Right ventricle myocardium inferior (tissue), 1 donor: Measurements from ENCODE around the gene FBLN7. TPM values are rescaled to one million over a fixed set of nuclear protein-coding genes. Genes with fewer than 3 reads are reported as not detected.

ENCODE experiments used
- ATAC-seq: fragments of 200-7000 bp; cut with Tn5 transposase; one replicate; pipeline ENCODE4 v1.9.1; 2020; ENCODE audit warnings: mild to moderate bottlenecking, moderate library complexity
- DNase-seq: peaks from one replicate; pipeline ENCODE4 v3.0.0; 2021; ENCODE audit errors: missing footprints
- intact Hi-C: fragments of 100-400 bp; cut with DNase I; formaldehyde crosslinking; loops from one replicate; pipeline ENCODE4 v1.11.0; 2022
- total RNA-seq: library from RNA; stranded (reverse); fragmentation: NEBNext Ultra II Directional; extraction: Animal tissue kit (Norgen Biotek cat#: 25700); gene quantifications from one replicate; pipeline ENCODE4 v1.2.1, GENCODE V29; 2021
- donor health status: DM: no; HTN: yes; CAD: no; lungs with severe emphysema.

The FBLN7 gene
- total RNA-seq, 1 donor from 2014 or later, result 0.54 TPM

DNA sequence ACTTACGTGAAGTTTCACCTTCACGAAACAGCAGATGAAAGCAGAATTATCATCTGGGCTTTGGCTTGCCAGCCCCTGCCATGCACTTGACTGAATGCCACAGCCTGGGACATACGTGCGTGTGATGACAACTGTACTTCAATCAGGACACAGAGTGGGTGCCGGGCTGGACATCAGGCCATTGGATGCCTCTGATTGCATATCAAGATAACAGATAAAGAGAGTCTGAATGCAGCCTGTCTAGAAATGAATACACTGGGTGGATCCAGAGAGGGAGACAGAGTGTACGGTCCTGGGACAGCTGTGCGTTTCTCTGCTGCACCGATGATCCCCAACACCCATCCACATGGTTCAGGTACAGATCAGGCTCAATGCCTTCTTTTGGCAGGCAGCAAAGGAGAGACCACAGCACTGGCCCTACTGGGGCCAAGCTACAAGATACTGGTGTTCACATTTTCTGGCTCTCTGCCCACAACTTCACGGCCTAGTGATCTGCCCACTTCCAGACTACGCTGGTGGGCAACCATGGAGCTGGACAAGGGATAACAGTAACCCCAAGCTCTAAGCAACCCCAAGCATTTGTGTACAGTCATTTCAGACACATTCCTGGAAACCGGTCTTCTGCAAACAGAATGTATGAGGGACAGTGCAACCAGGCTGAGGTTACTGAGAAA lies 35.6 kb downstream of the FBLN7 start:
- intact Hi-C loops, result no loop called here
- DNase-seq (peak; percentile 57), ATAC-seq (no peak)

DNA sequence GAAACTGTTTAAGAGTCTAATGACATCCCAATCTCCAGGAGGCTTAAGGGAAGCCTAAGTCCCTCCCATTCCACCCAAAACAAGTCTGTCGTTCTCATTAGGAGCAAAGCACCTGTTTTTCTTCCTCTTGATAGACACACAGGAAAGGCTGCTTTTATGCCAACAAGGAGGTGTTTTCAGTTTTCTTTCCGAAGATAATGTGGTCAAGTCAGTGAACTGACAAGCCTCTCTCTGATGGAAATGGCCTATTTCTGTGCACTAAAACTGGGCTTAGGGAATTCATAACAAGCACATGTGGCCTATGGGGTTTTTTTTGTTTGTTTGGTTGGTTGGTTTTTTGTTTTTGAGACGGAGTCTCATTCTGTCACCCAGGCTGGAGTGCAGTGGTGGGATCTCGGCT lies 36.2 kb downstream of the FBLN7 start:
- ATAC-seq, result no peak
- no peak for DNase-seq
- intact Hi-C loops, result no loop called here

GRCh38 chr2:112175333-112175732 lies 37.1 kb downstream of the FBLN7 start:
- intact Hi-C loops, result no loop called here
- DNase-seq (no peak), ATAC-seq (no peak)

DNA sequence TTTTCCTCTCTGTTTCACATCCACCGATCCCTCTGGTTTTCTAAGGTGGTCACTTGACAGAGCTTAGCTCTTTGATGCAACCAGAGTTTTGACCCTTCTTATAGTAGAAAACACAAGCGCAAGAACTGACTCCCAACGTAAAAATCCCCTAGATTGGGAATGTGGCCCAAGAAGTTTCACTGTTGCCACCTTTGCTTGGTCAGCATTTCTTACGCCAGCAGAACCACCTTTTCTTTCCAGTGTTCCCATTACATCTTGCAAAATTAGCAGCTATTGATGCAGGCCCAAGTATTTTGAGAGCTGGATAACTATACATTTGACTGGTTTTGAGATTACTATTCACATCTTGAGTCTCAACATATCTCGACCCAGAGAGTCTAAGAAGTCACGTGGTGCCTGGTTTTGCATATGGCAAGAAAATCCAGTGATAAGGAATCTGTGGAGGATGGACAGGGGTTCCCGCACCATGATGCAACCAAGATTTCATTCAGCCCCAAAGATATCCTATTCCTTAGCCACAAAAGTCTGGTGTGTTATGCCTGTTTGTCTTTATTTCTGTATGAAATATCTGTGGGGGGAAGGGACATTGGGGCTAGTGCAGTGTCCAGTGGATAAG lies 37.9 kb downstream of the FBLN7 start:
- ATAC-seq (no peak), DNase-seq (no peak)
- intact Hi-C loops, result no loop called here

DNA sequence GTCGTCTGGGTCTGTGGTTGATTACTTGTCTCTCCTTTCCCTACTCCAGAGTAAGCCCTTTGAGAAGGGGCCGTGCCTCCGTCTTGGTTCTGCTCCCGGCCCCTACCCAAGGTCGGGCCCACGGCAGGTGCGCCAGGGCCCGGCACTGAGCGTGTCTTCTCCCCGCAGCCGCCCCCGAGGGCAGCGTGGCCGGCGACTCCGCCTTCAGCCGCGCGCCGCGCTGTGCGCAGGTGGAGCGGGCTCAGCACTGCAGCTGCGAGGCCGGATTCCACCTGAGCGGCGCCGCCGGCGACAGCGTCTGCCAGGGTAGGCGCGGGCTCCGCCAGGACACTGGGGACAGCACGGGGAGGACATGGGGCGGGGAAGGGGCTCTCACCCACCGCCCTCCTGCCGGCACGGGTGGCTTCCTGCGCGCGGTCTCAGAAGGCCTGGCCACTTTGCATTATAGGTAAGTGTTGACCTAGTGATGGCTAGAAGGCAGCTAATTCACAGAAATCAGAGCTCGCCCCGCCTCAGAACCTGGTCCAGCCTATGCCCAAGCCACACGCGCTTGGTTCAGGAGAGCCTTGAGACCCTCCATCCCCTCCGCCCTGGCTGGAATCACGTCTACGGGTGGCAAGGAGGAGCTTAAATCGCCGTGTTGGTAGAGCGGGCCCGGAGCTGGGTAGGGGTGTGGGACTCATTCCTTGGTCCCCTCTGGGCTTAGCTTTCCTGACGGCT lies 43.5 kb downstream of the FBLN7 start:
- no peak for DNase-seq
- ATAC-seq, result no peak
- intact Hi-C loops, result no loop called here

- ATAC-seq (no peak), DNase-seq (no peak)
- intact Hi-C loops, result no loop called here
Measured at GRCh38 chr2:112182581-112183034, 44.4 kb downstream of the FBLN7 start.

GRCh38 chr2:112183327-112184025 lies 45.3 kb downstream of the FBLN7 start:
- intact Hi-C loops, result no loop called here

DNA sequence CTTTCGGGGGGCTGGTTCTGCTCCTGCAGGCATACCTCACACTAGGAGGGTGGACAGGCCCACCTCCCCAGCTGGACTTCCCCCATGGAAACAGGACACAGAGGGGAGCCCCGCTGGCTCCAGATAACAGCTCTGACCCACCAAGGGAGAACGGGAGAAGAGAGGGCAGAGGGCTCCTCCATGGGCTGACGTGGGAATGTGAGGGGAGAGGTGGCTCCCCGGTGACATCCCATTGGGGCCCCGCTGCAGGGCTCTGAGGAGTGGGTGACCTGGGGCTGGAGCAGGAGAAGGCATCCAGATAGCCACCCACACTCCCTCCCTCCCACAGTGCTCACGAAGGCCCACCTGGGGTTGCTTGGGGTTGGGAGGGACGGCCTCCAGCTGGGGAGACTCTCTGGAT lies 45.9 kb downstream of the FBLN7 start:
- intact Hi-C loops, result no loop called here
- DNase-seq, result no peak

More at GRCh38 chr2:112183327-112184025, 45.3 kb downstream of the FBLN7 start:
- ATAC-seq (no peak), DNase-seq (no peak)

DNA sequence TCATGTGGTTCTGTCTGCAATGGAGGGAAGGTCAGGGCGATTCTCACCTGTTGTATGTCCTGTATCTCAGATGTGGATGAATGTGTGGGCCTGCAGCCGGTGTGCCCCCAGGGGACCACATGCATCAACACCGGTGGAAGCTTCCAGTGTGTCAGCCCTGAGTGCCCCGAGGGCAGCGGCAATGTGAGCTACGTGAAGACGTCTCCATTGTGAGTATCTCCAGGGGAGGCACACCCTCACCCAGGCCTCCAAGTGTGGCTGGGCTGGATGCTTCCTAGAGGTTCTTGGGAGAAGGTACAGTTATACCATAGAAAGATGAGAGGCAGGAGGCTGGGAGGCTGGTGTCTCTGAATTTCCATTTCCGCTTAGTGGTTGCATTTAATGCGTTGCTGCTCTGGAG lies 46.9 kb downstream of the FBLN7 start:
- intact Hi-C loops, result no loop called here
- ATAC-seq (no peak), DNase-seq (no peak)

More for the DNA sequence above, 45.9 kb downstream of the FBLN7 start:
- no peak for ATAC-seq

DNA sequence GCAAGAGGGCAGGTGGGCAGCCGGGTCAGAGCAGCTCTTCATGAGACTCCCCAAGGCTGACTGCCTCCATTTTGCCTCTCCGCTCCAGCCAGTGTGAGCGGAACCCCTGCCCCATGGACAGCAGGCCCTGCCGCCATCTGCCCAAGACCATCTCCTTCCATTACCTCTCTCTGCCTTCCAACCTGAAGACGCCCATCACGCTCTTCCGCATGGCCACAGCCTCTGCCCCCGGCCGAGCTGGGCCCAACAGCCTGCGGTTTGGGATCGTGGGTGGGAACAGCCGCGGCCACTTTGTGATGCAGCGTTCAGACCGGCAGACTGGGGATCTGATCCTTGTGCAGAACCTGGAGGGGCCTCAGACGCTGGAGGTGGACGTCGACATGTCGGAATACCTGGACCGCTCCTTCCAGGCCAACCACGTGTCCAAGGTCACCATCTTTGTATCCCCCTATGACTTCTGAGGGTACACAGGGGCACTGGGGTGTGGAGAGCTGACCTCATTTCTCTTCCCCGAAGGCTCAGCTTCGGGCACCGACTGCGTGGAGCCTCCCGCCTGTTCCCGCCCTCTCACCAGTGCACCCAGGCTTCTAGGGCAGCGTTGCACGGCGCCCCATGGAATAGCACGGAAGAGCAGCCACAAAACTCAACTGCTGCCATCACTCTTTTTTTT lies 49.0 kb downstream of the FBLN7 start:
- DNase-seq, result no peak
- intact Hi-C loops, result no loop called here
- ATAC-seq, result no peak

GRCh38 chr2:112187805-112188596 lies 49.8 kb downstream of the FBLN7 start:
- ATAC-seq, result no peak
- no peak for DNase-seq
- intact Hi-C loops, result no loop called here

- ATAC-seq (no peak), DNase-seq (no peak)
- intact Hi-C loops, result no loop called here
Measured at GRCh38 chr2:112189001-112189556, 50.9 kb downstream of the FBLN7 start.

- DNase-seq (no peak), ATAC-seq (no peak)
- intact Hi-C loops, result no loop called here
Measured at GRCh38 chr2:112194028-112194427, 55.8 kb downstream of the FBLN7 start.

DNA sequence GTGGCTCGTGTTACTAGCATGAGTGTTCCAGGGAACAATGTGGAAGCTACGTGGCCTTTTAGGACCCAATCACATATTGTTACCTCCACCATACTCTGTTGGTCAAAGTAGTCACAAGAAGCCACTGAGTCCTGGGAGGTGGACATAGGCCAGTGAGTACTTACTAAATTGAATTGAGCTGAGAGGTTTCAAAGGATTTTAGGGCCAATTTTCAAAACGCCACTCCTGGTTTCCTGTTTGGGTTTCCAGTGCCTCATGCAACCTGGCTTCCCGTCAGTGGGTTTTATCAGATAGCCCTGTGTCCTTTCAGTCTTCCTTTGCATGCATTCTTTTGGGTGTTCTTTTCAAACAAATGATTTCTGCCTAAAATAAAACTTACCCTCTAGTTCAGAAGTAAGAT lies 56.3 kb downstream of the FBLN7 start:
- no peak for DNase-seq
- intact Hi-C loops, result no loop called here
- ATAC-seq, result no peak

DNA sequence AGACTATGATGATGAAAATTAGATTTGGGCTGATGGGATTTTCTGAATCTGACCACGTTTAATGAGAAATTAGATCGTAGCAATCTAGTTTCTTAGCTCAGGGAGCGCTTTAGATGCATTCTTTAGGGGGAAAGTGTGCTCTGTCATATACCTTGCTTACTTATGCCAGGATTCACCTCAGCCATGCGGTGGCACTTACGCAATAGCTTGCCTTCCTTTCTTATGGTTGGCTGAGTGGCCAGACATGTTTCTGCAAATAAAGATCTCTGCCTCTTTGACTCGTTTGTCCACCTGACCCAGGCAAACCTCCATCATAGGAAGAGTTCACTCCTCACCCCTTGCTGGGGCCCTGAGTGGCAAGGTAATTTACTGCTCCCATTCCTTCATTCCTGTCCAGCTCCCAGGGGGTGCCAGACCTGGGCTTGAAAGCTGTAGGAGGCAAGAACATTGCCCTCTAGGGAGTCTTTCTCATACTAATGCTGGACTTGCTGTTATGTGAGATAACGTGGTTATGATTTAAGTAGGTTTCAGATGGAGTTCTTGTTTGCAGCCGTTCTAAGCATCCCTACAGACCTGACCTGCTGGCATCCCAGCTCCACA lies 57.1 kb downstream of the FBLN7 start:
- DNase-seq, result no peak
- no peak for ATAC-seq
- intact Hi-C loops, result no loop called here

GRCh38 chr2:112195950-112196349 lies 57.8 kb downstream of the FBLN7 start:
- DNase-seq, result no peak
- intact Hi-C loops, result no loop called here
- ATAC-seq, result no peak

DNA sequence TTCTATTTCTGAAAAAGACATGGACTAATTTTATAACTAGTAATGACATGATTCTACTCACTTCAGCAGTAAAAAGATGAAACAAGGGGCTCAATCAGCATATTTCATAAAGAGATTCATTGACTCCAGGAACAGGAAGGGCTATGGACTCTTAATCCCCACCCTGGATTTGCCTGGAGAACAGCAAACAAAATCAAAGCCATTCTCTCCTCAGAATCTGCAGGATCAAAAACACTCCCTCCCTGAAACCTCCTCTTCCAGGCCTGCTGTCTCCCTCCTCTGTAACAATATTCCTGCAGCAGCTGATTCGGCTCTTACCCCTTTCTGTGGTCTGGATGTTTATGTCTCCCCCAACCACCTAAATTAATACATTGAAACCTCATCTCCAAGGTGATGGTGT lies 59.7 kb downstream of the FBLN7 start:
- DNase-seq (no peak), ATAC-seq (no peak)
- intact Hi-C loops, result no loop called here

DNA sequence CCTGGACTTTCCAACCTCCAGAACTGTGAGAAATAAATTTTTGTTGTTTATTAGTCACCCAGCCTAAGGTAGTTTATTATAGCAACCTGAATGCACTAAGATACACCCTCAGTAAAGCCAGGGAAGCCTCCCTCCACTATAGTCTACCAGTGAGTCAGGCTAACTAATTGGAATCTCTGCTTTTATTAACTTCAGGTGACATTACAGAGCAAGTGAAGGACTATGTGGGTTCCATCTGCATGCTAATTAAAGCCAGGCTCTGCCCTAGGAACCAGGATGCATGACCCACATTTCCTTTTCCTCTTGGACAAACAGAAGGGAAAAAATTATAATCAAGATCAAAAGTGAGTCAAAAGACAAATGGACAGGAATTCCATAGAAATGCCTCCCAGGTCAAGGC lies 60.6 kb downstream of the FBLN7 start:
- DNase-seq, result no peak
- ATAC-seq, result no peak
- intact Hi-C loops, result no loop called here
